ENCODE results near the gene POLR1E. TPM values are rescaled to one million over a fixed set of nuclear protein-coding genes. Genes with fewer than 3 reads are reported as not detected.

POLR1E gene
- total RNA-seq, 2 donors from 2014 or later, result 15.0 to 29.7 TPM

DNA sequence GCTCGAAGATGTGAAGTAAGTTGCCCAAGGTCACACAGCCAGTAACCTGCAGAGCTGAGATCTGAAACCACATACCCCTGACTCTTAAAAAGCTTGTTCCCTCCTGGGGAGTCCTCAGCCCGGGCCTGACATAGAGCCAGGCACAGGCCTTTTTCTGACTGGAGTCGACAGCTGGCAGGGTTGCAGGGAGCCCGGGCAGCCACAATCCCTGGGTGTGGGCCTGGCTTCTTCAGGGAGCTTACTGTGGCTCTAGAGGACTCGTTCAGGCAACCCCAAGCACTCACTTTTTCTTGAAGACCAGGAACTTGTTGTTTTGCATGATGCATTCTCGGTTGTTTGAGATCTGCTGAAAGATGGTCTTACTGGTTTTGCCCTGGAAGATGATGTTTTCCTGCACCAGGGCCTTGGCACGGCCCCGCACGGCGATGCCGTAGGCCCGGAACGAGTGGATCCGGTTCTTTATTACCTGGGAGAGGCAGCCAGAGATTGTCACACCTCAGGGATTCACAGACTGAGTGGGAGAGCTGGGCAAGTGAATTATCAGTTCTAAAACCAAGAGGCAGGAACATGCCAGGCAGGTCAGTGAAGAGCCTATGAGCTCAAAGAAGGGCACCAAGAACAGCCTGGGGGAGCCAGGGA is 30.0 kb downstream of the POLR1E start:
- TF ChIP-seq, protein P1, sequence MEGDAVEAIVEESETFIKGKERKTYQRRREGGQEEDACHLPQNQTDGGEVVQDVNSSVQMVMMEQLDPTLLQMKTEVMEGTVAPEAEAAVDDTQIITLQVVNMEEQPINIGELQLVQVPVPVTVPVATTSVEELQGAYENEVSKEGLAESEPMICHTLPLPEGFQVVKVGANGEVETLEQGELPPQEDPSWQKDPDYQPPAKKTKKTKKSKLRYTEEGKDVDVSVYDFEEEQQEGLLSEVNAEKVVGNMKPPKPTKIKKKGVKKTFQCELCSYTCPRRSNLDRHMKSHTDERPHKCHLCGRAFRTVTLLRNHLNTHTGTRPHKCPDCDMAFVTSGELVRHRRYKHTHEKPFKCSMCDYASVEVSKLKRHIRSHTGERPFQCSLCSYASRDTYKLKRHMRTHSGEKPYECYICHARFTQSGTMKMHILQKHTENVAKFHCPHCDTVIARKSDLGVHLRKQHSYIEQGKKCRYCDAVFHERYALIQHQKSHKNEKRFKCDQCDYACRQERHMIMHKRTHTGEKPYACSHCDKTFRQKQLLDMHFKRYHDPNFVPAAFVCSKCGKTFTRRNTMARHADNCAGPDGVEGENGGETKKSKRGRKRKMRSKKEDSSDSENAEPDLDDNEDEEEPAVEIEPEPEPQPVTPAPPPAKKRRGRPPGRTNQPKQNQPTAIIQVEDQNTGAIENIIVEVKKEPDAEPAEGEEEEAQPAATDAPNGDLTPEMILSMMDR (IDR thresholded peaks at IDR 0.05), result no peak
- Histone ChIP-seq H3K4me3 (no peak overlapping the region), H3K4me1 (ENCODE audit: control insufficient read depth in 1 of 2, low read depth in 2 of 2) (no peaks in the 10 kb centered on the region), H3K27ac (no peak overlapping the region), H3K36me3 (no peaks in the 10 kb centered on the region), H3K27me3 (replicated peaks; ENCODE audit: insufficient read depth) (no peaks in the 10 kb centered on the region), H3K9me3 (no peaks in the 10 kb centered on the region)
- DNase-seq (ENCODE audit: low spot score), result no peak
- no peak for ATAC-seq (ENCODE audit: insufficient number of reproducible peaks, low FRiP score, low read depth)

DNA sequence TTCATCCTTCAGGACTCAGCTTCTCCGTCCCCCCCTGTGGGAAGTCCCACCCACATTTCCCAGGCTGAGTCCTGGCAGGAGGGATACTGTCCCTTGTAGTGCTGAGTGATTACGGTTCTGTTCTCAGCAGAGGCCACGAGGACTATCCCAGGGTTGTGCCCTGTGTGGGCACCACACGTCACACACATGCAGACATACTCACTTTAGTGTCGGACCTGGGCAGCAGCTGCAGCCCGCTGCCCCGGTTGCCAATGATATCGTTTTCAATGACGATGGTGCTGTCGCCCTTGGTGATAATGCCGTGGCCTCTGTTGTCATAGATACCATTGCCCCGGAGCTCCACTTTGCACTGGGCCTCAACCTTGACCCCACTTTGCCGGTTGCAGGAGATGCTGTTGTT is 32.2 kb downstream of the POLR1E start:
- no peak for DNase-seq (ENCODE audit: low spot score)
- no peaks in the 10 kb centered on the region for H3K4me1 ChIP-seq (ENCODE audit: control insufficient read depth in 1 of 2, low read depth in 2 of 2)
- no peaks in the 10 kb centered on the region for H3K9me3 ChIP-seq
- no peaks in the 10 kb centered on the region for H3K27me3 ChIP-seq (replicated peaks; ENCODE audit: insufficient read depth)
- H3K27ac ChIP-seq, result no peak overlapping the region
- H3K36me3 ChIP-seq, result peaks cover 13% of the 10 kb centered on the region
- TF ChIP-seq, protein P1 (IDR thresholded peaks at IDR 0.05), result no peak
- no peak overlapping the region for H3K4me3 ChIP-seq
- ATAC-seq (ENCODE audit: insufficient number of reproducible peaks, low FRiP score, low read depth), result no peak

DNA sequence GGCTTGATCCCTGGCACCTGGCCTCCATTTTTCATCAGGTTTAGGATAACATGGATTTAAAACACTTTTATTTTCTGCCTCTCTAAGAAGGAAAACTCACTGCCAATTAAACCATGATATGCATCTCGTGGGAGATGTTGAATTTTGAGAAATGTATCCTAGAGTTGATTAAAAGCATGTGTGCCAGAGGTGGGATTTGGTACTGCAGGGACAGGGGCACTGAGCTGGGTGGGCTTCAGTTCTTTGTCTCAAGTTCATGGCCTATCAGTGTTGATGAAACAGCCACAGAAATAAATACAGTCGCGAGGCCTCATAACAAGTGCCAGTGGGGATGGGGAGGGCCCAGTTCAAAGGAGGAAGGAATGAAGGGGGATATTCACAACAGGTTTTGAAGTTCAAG is 34.9 kb downstream of the POLR1E start:
- no peaks in the 10 kb centered on the region for H3K27me3 ChIP-seq (replicated peaks; ENCODE audit: insufficient read depth)
- H3K27ac ChIP-seq, result no peak overlapping the region
- DNase-seq (ENCODE audit: low spot score), result no peak

GRCh38 chr9:37521111-37521510 is 35.4 kb downstream of the POLR1E start:
- no peak overlapping the region for H3K4me3 ChIP-seq
- no peaks in the 10 kb centered on the region for H3K4me1 ChIP-seq (ENCODE audit: control insufficient read depth in 1 of 2, low read depth in 2 of 2)
- no peaks in the 10 kb centered on the region for H3K9me3 ChIP-seq
- H3K27me3 ChIP-seq (replicated peaks; ENCODE audit: insufficient read depth), result no peaks in the 10 kb centered on the region
- ATAC-seq (ENCODE audit: insufficient number of reproducible peaks, low FRiP score, low read depth), result no peak
- no peak overlapping the region for H3K27ac ChIP-seq
- TF ChIP-seq, protein P1 (IDR thresholded peaks at IDR 0.05), result no peak
- DNase-seq (ENCODE audit: low spot score), result no peak
- peaks cover 26% of the 10 kb centered on the region for H3K36me3 ChIP-seq

More for the DNA sequence above, 34.9 kb downstream of the POLR1E start:
- no peak for ATAC-seq (ENCODE audit: insufficient number of reproducible peaks, low FRiP score, low read depth)
- no peaks in the 10 kb centered on the region for H3K4me1 ChIP-seq (ENCODE audit: control insufficient read depth in 1 of 2, low read depth in 2 of 2)
- H3K9me3 ChIP-seq, result no peaks in the 10 kb centered on the region
- no peak overlapping the region for H3K4me3 ChIP-seq
- TF ChIP-seq, protein P1 (IDR thresholded peaks at IDR 0.05), result peak; percentile 8
- H3K36me3 ChIP-seq, result peaks cover 26% of the 10 kb centered on the region

DNA sequence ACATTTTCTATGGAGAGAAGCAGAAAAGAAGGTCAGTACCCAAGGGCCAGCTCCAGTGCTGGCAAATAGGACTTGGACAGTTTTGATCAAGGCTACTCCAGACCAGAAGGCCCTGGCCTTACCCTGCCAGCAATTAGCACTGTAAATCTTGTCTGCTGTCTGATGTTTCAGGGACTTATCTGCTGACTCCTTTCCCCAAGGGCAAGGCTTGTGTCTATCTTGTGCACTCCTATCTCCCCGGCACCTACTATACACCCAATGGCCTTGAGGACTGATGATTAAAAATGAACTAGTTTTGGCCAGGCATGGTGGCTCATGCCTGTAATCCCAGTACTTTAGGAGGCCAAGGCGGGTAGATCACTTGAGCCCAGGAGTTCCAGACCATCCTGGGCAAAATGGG is 37.2 kb downstream of the POLR1E start:
- H3K27me3 ChIP-seq (replicated peaks; ENCODE audit: insufficient read depth), result no peaks in the 10 kb centered on the region
- TF ChIP-seq, protein P1 (IDR thresholded peaks at IDR 0.05), result no peak
- H3K27ac ChIP-seq, result no peak overlapping the region
- no peak overlapping the region for H3K4me3 ChIP-seq
- no peaks in the 10 kb centered on the region for H3K4me1 ChIP-seq (ENCODE audit: control insufficient read depth in 1 of 2, low read depth in 2 of 2)
- DNase-seq (ENCODE audit: low spot score) (no peak), ATAC-seq (ENCODE audit: insufficient number of reproducible peaks, low FRiP score, low read depth) (no peak)
- H3K36me3 ChIP-seq, result peaks cover 31% of the 10 kb centered on the region
- no peaks in the 10 kb centered on the region for H3K9me3 ChIP-seq
